ENCODE results near the gene PODXL2. TPM values are rescaled to one million over a fixed set of nuclear protein-coding genes. Genes with fewer than 3 reads are reported as not detected.

PODXL2 gene
- total RNA-seq, 1 donor from 2014 or later = 2.7 TPM

GRCh38 chr3:127711021-127711695 is 82.2 kb downstream of the PODXL2 start:
- ATAC-seq = no peak

GRCh38 chr3:127711896-127712295 is 82.9 kb downstream of the PODXL2 start:
- ATAC-seq = no peak

GRCh38 chr3:127712461-127712860 is 83.5 kb downstream of the PODXL2 start:
- no peak for ATAC-seq

GRCh38 chr3:127712881-127713771 is 84.1 kb downstream of the PODXL2 start:
- ATAC-seq = no peak

- ATAC-seq = no peak
These were observed 85.2 kb downstream of the PODXL2 start for GRCh38 chr3:127714125-127714571.

- ATAC-seq = no peak
These were observed 85.9 kb downstream of the PODXL2 start for GRCh38 chr3:127714866-127715265.

- ATAC-seq = no peak
These were observed 86.5 kb downstream of the PODXL2 start for GRCh38 chr3:127715532-127715931.

GRCh38 chr3:127716384-127716783 is 87.4 kb downstream of the PODXL2 start:
- ATAC-seq = no peak

GRCh38 chr3:127717357-127718244 is 88.6 kb downstream of the PODXL2 start:
- ATAC-seq = no peak

- ATAC-seq = no peak
These were observed 89.4 kb downstream of the PODXL2 start for GRCh38 chr3:127718245-127718915.

GRCh38 chr3:127718916-127719290 is 89.9 kb downstream of the PODXL2 start:
- ATAC-seq = no peak

GRCh38 chr3:127719369-127719768 is 90.4 kb downstream of the PODXL2 start:
- no peak for ATAC-seq

- ATAC-seq = no peak
These were observed 91.3 kb downstream of the PODXL2 start for GRCh38 chr3:127720161-127720823.

- ATAC-seq = no peak
These were observed 92.3 kb downstream of the PODXL2 start for GRCh38 chr3:127720985-127721935.

GRCh38 chr3:127722091-127722784 is 93.3 kb downstream of the PODXL2 start:
- ATAC-seq = no peak

Data from esophagus mucosa (tissue), 1 donor.